Kidney tubule cell (primary cell): ENCODE measurements around the gene DDX10.

Experiments used
- DNase-seq: peaks from one replicate; pipeline ENCODE4 v3.0.0-alpha.2; 2018; ENCODE audit warnings: low spot score

Gene DDX10

GRCh38 chr11:108825381-108825780 is 160.5 kb downstream of the DDX10 start:
- DNase-seq = peak; percentile 12

GRCh38 chr11:108826136-108826535 is 161.3 kb downstream of the DDX10 start:
- no peak for DNase-seq

DNA sequence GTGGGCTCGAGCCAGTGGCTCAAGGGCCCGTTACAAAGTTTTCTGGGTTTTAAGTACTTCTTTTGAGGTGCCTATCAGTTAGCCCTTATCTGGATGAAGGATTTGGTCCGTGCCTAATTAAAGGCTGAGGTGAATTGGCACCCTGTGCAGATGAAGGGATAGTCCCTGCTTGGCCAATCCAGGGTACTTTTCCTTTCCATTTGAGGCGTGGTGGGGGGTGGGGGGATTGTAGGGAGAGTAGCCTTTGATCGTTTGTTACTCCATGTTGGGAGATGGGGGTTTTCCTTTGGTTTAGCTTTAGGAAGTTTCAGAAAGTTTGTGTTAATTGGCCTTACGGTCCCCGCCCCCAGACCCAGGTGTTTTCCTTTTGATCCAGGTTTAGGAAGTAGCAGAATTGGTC is 170.8 kb downstream of the DDX10 start:
- no peak for DNase-seq

- no peak for DNase-seq
Measured at GRCh38 chr11:108836541-108836940, 171.7 kb downstream of the DDX10 start.

GRCh38 chr11:108838102-108838791 is 173.4 kb downstream of the DDX10 start:
- no peak for DNase-seq

- no peak for DNase-seq
Measured at GRCh38 chr11:108838792-108839105, 173.9 kb downstream of the DDX10 start.

DNA sequence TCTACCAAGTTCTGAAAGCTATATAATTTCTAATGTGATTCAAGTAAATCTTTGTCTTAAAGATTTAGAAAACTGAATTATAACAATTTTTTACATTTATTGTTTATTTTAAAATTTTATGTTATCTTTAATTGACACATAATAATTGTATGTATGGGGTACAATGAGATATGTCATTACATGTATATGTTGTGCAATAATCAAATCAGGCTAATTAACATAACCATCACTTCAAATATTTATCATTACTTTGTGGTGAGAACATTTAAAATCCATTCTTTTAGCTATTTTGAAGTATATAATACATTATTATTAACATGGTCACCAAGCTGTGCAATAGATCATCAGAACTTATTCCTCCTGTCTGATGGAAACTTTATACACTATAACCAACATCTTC is 181.1 kb downstream of the DDX10 start:
- no peak for DNase-seq

DNA sequence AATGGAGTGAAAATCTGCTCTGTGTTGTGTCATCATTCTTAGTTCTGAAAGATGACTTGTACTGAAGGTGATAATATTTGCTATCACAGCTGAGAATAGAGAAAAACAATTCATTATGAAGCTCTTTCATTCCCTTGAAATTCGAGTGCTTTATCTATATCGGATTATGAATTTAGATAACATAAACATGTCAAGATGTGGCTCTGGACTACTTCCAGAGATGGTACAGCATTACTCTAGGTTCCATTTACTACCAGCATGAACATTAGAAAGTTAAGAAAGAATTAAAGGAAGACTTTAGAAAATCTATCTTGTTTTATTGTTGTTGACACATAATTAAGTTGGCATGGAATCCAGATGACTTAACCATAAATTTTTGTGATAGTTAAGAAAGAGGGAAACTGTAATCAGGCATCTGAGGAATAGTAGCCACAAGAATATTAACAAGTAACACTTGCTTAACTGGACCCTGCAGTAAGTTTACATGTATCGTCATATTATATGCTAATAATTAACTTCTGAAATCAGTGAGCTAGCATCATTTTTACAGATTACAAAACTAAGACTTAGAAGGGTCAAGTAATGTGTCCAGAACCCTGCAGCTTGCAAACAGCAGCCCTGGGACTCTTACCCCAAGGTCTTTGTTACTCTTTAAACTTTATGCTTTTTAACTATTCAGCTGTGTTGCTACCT is 182.6 kb downstream of the DDX10 start:
- peak; percentile 30 for DNase-seq

GRCh38 chr11:108851781-108852180 is 186.9 kb downstream of the DDX10 start:
- DNase-seq = no peak

DNA sequence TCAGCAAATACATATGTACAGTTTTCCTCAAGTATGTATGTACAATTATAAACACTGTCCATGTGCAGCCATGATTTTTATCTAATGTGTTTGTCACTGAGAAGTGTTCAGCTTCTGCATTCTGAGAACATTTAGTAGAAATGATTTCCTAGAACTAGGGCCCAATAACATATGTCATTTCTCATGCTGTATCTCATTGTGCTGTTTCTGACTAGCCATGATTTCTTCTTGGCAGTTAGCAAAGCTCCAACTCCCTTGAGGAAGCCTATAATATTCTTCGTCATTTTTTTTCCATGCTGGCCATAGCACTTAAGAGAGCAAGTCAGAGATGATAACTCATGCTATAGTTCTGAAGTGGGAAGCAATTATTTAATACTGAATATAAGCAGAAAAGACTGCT is 187.8 kb downstream of the DDX10 start:
- no peak for DNase-seq

GRCh38 chr11:108853151-108853550 is 188.3 kb downstream of the DDX10 start:
- no peak for DNase-seq

DNA sequence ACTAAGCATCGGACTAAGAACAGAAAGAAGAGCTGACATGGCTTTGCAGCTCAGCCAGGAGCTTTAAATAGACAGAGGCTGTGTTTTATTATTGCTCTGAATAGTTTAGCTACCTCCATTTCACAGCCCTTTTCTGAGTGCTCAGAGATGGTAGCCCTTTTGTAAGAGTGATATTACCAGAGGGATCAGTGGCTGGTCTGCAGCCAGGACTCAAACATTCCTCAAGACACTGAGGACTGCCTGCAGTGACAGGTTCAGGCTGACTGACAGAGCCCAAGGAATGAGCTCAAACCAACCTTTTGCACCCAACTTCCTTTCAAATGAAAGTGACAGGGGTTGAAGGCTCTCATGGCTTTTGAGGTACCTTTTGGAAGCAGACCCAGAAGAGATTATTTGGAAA is 189.0 kb downstream of the DDX10 start:
- peak; percentile 10 for DNase-seq

DNA sequence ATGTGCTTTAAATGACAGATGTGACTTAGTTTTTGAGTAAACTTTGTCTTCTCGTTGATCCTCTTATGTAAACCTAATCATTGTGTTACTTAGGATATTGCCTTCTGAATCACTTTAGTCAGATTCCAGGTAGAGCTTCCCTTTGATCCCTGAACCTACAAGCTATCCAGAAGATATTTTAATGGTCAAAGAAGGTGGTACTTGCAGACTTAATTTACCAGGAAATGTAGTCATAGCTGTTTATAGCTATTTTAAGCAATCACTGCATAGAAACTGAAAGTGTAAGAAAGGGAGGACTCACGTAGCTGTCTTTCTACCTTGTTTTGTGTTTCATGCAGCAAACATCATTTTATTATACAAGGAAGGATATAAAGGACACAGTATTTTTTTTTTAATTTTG is 189.5 kb downstream of the DDX10 start:
- DNase-seq = peak; percentile 35

GRCh38 chr11:108857382-108857781 is 192.5 kb downstream of the DDX10 start:
- DNase-seq = no peak

DNA sequence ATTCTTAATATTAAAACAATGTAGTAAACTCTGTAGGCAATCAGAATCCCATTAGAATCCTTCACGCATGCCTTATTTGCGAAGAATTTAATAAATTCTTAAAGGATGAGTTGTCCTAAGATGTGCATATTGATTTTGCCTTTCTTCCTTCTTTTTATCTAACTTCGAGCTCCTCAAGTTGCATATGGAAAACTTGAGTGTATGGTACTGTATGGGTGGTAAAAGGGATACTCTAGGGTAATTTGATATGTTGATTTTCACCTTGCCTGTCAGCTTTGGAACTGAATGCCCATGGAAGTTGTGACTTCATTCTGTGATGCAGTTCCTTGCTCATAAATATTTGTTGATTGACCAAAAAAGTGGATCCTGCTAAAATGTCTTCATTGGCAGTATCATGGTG is 193.8 kb downstream of the DDX10 start:
- DNase-seq = no peak

GRCh38 chr11:108859510-108859909 is 194.6 kb downstream of the DDX10 start:
- peak; percentile 31 for DNase-seq

DNA sequence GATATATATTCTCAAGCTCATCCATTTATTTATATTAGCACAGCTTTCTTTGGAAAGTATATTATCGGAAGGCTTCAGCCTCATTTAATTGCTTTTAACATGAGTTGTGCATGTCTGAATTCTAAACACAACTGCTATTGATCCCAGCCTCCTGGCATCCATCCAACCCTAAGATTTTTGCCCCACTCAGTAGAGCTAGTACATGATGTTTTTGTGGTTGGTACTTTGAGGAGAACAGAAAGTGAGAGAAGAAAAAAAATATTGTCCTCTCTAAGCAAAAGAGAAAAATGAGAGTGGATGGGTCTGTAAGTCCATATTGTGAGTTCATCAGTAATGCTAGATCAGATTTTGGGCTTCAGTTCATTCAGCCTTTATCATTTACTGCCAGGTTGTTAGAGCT is 198.7 kb downstream of the DDX10 start:
- no peak for DNase-seq

GRCh38 chr11:108865406-108865805 is 200.5 kb downstream of the DDX10 start:
- no peak for DNase-seq

- DNase-seq = no peak
Measured at GRCh38 chr11:108866781-108867180, 201.9 kb downstream of the DDX10 start.

- DNase-seq = peak; percentile 82
Measured at GRCh38 chr11:108870373-108871020, 205.6 kb downstream of the DDX10 start.

DNA sequence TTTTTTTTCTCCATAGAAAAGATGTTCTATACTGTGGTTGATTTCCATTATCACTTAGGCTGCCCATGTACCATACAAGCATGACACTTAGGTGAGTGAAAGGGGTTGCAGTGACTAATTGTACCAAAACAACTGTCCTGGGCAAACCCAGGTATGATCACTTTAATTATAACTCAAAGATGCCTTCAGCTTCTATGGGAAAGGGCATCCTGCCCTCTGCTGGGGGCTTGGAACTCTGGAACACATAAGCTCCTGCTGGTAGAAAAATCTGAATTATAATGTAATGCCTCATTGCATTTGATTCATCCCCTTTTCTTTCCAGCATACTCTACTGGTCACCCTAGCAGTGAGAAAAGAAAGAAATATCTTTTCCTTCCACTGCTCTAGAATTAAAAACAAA is 206.3 kb downstream of the DDX10 start:
- peak; percentile 82 for DNase-seq

- DNase-seq = no peak
Measured at GRCh38 chr11:108871867-108872266, 207.0 kb downstream of the DDX10 start.

DNA sequence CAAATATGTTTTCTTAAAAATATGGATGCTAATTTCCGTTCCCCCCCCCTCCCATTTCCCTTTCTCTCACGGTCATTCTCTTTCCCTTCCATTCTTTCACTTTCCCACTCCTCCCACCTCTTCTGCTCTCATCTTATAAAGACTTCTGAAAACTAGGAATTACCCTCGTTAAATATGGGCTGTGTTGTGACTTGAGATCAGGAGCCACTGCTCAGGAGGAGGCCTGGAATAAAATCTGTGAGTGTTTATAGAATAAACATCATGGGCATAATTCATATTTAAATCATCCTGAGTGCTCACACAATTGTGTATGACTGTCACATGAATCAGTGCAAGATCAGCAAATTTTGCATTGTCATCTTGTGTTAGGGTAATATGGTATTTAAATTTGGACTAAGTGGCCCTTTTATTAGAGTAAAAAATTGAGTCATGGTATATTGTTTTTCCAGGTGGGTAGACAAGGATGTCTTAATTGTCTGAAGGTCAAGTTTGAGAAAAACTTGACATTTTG is 208.0 kb downstream of the DDX10 start:
- DNase-seq = no peak
